ENCODE measurements around the gene EDEM3.

Gene EDEM3

DNA sequence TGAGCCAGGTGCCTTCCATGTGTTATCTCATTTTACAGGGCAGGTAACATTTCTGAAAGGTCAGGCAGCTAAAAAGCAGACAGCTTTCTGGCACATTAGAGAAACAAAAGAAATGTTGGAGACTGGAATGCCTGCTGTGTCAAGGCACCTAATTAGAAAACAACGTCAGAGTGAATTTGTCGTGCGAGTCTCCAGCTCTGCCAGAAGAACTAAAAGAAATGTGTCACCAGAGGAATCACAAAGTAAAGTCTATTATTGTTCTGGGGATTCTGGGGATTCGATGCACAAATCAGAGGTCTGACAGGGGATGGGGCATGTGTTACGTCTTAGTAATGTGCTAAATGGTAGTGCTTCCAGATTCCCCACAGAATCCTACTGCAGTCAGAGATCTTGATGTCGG is 89.3 kb downstream of the EDEM3 start:
- DNase-seq = no peak

DNA sequence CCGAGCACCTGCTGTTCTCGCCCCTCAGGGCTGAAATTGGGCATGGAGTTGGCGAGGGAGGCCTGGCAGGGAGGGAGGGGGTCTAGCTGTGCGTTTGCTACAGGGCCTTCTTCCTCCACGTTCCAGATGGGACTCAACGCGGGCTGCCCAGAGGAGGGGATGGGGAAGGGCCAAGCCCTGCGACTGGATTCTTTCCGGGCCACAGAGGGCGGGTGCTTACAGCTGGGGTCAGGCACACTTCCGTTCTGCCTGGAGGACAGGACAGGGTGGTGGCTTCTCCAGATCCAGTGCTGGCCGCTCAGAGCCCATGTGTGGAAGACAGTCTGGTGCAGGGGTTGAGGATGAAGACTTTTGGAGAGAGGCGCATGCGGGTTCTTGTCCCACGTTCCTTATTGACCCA is 90.0 kb downstream of the EDEM3 start:
- no peak for DNase-seq

DNA sequence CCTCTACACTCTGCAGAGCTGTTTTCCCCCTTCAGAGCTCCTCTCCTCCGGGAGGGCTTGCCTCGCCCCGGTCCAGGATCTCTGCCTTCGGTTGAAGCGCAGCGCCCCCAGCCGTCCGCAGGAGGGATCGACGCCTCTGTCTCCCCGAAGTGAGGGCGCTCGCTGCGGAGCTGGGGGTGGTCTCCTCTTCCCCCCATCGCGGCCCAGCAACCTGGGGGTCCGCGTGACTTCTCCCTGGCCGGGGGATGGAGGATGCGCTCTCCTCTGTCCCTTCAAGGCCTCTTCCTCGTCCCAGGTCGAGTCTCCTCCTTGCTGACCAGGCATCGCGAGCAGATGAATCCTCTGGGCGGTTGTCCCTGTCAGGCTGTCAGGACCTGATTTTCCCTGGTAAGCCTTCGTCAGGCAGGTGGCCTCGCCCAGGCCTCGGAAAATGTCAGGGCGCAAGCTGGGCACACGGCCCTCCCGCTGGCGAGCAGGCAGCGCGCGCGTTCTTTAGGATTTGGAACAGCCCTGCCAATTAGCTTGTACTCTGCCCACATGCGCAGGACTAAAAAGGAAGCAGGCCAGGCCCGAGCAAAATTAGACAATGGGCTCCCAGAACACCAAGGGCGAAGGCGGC is 90.5 kb downstream of the EDEM3 start:
- peak; percentile 42 to 54 for DNase-seq

DNA sequence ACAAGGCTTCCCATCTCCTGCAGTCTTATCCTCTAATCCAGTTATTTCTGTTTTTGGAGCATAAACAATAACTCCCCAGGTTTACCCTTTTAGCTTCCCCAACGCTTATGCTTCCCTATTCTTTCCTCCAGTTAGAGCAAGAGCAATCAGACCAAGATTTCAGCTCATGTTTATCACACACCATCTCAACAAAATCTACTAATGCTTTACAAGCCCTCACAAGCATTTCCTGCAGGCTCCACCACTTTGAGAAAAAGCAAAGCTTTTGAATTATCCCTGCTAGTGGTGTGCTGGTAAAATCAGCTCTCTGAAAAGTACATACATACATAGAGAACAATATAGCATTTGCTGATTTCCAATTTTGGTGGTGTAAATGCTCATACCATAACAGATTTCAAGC is 92.9 kb downstream of the EDEM3 start:
- DNase-seq = no peak

DNA sequence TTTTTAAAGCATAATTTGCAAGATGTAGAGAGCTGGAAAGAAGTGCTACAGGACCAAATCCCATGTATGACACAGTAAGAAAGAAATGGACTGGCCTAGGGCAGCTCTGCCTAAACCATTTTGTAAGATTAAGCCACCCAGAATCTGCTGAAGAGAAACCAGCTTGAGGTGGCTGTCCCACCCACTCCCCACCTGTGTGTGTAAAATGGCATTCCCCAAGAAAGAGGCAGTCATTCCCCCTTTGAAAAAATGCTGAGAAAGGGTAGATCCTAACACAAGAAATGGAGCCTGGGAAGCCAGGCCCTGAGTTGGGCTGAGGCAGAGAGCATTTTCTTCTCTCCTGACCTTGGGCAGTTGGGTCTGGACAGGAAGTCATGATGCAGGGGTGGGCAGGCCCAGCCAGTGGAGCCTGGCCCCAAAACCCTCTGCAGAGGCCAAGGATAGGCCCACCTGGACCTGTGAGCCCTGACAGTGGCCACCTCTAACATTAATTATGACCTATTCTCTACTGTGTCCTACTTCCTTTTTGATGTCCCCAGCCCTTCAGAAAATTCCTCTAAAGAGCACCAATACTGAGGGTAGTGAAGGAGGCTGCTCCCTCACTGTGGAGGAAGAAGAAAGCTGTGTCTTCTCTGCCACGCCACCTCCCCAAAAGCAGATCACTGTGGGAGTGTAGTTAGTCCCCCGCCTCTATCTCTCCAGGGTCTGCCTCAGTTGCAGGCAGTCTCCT is 94.0 kb downstream of the EDEM3 start:
- DNase-seq = no peak

DNA sequence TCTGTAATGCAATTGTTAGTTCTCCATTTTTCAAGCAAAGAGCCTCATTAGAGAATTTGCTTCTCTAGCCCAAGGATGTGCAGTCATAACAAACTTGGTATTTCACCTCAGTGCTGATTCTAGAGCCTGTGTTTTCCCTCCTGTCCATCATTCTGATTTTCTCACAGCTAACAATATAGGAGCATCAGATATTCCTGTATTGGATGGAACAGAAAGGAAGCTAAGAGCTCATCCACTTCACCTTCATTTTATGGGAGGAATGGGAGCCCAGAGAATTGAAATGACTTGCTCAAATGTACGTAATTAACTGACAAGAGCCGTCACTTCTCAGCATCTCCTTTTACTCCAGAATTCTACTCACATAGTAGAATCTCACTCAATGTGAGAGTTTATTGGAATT is 96.6 kb downstream of the EDEM3 start:
- no peak for DNase-seq

DNA sequence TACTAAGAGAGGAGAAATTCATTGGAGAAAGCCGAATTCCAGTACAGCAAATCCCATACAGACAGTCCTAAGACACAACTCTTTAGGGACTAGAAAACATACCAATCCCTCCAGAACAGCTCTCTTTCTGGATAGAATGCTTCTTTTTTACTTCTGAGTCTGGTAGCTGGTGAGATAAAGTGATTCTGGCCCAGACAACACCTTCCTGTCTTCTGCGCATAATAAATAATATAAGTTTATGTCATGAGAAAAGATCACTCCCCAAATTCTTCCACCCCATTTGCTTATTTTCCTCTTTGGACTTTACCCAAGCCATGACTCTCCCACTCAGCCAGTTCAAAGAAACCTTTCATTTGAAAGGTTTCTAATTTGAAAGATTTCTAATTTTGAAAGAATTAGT is 98.4 kb downstream of the EDEM3 start:
- DNase-seq = no peak

DNA sequence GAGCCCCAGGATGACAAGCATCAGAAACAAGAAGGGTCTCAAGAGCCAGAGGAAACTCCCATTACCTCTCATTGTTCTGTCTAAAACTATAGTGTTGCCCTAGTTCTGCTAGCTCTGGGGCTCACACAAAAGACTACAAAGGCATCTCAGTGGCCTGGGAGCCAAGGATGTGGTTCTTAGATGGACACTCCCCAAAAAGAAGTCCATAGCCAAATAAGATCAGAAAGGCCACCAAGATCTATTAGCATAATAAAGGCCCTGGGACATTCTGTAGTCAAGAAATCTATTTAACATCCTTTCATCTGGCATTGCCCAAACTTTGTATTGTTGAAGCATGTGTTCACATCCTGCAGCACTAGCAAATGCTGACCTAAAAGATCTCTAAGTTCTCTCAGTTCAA is 99.5 kb downstream of the EDEM3 start:
- no peak for DNase-seq

DNA sequence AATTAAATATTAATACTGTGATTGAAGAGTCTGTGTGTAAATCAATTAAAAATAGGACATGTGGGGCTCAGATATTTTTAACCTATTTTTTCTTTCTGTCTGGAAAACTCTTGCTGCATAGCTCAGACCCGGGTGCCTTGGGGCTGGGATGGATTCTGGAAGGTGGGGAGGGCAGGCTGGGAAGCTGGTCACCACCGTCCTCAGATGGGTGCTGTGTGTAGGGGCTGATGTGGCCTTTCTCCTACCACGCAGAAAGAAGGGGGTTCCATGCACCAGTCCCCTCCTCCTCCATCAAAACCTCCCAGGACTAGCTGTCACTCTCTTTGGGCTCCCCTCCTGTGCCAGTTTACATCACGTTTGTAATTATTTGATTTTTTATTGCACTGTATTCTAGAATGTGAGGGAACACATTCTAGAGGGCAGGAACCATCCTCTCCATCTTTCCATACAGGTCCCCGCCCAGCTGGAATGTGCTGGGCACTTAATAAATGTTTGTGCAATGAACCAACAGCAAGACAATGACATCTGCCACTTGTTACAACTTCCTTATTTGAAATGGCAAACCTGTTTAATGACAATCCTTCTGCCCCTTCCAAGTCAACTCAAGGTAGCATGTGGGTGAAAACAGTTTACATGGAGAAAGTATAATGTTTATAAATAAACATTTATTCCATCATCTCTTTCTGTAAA is 104.3 kb downstream of the EDEM3 start:
- DNase-seq = no peak

DNA sequence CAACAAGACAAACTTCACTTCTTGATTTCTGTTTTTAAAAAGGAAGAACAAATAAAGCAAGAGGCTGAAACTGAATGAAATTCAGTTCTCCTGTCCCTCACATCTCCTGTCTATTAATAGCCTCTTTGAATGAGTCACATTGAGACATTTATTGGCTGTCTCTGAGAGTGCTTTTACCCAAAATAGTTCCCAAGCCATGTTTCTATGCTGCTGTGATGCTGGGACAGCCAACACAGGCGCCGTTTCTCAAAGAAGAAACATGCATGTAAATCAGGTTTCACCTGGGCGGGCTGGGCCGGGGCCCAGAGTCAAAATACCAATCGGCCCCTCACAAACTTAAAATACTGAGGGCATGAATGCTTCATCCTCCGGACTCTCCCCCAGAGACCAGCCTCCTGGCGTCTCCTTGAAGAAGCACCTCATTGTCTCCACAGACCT is 105.2 kb downstream of the EDEM3 start:
- no peak for DNase-seq

DNA sequence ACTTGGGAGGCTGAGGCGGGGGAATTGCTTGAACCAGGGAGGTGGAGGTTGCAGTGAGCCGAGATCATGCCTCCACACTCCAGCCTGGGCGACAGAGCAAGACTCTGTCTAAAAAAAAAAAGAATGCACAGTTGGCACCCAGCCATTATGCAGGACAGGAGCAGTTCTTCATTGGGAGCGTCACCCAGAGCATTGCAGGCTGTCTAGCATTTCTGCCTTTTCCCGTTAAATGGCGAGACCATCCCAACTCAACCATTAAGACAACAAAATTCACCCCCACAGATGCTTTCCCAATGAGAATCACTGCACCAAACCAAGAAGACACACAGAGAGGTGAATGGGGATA is 105.8 kb downstream of the EDEM3 start:
- DNase-seq = no peak

DNA sequence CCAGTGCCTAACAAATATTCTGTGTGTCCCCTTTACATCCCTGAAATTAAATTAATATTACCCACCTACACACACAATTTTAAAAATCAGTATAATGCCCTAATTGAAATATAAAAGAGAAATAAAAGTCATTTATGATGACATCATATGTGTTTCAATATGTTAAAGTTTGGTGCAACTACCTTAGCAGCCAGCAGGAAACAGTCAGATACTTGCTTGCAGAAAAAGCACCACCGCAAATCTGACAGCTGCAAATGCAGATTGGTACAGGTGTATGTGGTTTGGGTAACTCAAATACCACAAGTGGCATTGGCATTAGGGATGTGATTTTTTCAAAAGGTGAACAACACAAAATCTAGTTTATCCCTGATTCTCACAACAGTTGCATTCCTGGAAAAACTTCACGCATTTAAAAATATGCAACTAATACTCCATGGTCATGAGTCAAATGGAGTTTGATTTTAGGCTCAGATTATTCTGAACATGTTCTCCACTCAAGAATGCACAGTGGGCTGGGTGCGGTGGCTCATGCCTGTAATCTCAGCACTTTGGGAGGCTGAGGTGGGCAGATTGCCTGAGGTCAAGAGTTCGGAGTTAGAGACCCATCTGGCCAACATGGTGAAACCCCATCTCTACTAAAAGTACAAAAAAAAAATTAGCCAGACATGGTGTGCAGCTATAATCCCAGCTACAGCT is 106.3 kb downstream of the EDEM3 start:
- no peak for DNase-seq

DNA sequence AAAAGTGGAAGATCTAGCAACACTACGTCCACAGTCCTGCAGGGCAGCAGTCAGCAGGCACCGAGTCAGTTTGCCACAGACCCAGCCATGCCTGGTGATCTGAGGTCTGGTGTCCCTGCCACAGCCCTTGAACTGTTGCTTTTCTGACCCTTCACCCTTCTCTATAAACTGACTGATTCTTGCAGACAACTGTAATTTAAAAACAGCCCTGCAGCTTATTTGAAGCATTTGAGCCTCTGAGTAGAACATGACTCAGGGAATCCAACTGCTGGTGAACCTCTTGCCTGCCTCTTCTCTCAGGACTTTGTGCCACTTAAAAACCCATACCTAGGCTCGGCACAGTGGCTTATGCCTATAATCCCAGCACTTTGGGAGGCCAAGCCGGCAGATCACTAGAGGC is 107.2 kb downstream of the EDEM3 start:
- DNase-seq = no peak

DNA sequence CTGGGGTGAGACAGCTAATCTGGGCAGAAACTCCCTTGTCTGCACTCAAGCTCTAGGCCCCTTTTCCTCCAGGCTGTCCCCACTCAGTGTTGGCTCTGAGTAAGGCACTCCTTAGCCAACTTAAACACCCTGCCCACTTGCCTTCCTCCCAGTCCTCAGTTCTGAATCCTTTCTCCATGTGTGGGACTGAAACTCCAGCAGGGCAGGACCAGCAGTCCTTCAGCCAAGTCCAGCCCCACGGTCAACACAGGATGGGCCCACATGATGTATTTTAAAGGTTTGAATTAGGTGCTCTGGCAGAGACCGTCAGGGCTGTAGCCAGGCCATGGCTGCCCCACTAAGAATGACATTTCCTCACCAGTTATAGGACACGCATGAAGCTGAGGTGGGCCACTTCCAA is 107.8 kb downstream of the EDEM3 start:
- no peak for DNase-seq

DNA sequence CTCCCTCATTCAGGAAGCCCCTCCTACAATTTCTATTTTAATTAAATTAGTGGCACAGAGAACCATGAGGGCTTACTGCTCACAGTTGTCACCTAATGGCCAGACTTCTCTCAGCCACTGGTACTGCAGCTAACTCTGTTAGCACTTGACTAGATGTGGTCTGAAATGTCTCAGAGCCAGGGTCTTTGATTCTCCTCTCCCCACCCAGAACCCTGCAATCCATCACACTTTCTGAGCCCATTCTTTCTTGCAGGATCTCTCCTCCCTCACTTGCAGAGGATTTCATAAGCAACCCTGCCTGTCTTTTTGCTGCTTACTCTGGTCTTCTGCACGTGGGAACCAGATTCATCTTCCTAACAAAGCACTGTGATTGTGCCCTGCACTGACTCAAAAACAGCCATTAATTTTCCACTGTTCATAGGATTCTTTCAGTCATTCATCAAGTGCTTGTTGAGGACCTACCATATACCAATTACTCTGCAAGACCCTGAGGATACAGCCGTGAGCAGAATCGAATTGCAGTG is 108.4 kb downstream of the EDEM3 start:
- no peak for DNase-seq

DNA sequence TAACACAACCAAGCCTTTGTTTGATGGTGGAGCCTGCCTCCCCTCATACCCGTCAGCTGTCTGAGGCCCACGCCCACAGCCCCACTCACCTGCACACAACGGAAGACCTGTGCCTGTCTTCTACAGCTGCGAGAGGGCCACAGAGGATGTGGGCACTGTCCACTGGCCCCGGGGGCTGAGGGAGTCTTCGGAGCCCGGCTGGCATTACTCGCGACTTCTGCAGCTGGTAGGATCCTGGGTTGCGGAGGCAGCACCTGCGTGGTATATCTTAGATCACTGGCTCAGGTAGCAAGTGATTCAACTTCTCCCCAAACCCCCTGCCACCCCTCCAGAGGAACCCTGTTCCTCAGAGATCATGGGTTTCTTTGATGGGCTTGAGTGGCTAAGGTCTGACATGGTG is 109.9 kb downstream of the EDEM3 start:
- DNase-seq = no peak

DNA sequence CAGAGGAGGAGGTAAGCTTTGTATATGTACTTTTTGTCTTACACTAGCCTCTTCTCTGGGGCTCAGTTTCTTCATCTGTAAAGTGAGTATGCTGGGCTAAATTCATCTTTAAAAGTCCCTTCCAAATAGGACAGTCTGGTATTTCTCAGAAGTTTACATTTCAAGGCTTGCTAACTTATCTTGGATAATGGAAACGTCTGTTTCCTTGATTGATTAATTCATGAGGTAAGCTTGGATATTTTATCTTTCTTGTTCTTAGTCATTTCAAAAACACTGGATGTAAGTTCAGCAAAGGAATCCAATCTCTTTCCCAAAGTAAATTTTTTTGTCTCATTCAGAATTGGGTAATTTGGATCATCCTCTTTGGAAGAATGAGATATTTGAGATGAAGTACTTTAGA is 111.0 kb downstream of the EDEM3 start:
- no peak for DNase-seq

DNA sequence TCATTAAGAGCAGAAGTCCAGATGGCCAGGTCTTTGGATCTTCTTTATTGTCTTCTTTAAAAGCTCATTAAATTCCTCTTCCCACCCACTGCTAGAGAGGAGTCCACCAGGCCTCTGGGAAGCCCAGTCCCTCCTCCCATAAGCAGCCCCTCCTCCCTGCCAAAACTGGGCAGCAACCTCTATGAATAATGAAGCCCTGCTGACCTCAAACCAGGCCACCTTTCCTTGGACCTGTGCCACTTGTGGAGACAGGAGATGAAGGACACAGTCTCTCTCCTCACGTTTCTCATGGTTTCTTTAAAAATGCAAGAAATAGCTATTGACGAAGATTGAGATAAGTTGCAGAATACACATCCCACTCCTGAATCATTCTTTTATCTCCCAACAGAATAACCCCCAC is 112.8 kb downstream of the EDEM3 start:
- no peak for DNase-seq

DNA sequence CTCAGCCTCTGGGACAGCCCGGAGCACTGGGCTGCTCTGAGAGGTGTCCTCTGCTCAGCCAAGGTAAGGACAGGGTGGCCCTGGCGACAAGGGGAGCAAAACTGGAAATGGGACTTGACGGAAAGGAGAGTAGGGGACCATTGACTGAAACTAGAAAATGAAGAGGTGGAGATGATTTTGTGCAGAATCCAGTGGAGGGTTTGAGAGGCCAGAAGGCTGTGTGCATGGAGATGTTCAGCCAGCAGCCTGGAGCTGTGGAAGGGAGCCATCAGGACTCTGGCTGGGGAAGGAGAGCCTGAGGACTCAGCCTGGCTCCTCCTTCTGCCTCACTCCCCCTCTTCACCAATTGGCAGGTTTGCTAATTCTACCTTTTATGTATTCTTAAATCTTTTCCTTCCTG is 114.2 kb downstream of the EDEM3 start:
- no peak for DNase-seq

All from stimulated activated CD4-positive, alpha-beta T cell treated with anti-CD3 and anti-CD28 coated beads, Interleukin-2, amount 100 ng/mL, for 48 hours (primary cell).